Naive thymus-derived CD4-positive, alpha-beta T cell (primary cell): ENCODE measurements around the gene PDCD5. TPM values are rescaled to one million over a fixed set of nuclear protein-coding genes. Genes with fewer than 3 reads are reported as not detected.
A peak's percentile ranks its signal among the peaks of the same experiment; 100 is the strongest.

Source experiments
- ATAC-seq: fragments of 150-1000 bp; cut with Tn5 transposase; 2 replicates; pipeline ENCODE4 v1.10.0; 2021; ENCODE audit warnings: mild to moderate bottlenecking, moderate library complexity
- CTCF ChIA-PET: fragments of 350-600 bp; sonication (Branson Sonifier 250); formaldehyde crosslinking; loops from one replicate; lab custom pipeline; 2021; ENCODE audit warnings: antibody characterized with exemption; lab: Charles Lee
- POLR2A ChIA-PET: fragments of 350-600 bp; sonication (Branson Sonifier 250); formaldehyde crosslinking; loops from one replicate; lab custom pipeline; 2021; ENCODE audit warnings: antibody characterized with exemption, inconsistent platforms; lab: Charles Lee
- DNase-seq, 9 donors: peaks; one replicate each; pipeline versions ENCODE4 v3.0.0 to v3.0.0-alpha.2; 2020 to 2022; ENCODE audit warnings: mixed read lengths in 1 of 9
- H3K27ac ChIP-seq: one replicate; pipeline ENCODE4 v1.7.0; 2013; ENCODE audit warnings: mild to moderate bottlenecking, low read depth, low read length, moderate library complexity
- H3K27me3 ChIP-seq, 2 donors: one replicate each; pipeline ENCODE4 v1.7.0; 2013; ENCODE audit warnings: low read length in 2 of 2, mild to moderate bottlenecking in 2 of 2, moderate library complexity in 2 of 2; ENCODE audit not compliant: control insufficient read depth in 2 of 2, insufficient read depth in 2 of 2
- H3K36me3 ChIP-seq, 3 experiments: 1 replicate in 2 of 3; 2 replicates in 1 of 3; pipeline ENCODE4 v1.7.0; 2013; ENCODE audit warnings: low read length in 3 of 3, mild to moderate bottlenecking in 3 of 3, moderate library complexity in 1 of 3; ENCODE audit not compliant: insufficient read depth in 3 of 3, control insufficient read depth in 2 of 3
- H3K4me1 ChIP-seq, 2 donors: one replicate each; pipeline ENCODE4 v1.7.0; 2013; ENCODE audit warnings: low read length in 2 of 2, mild to moderate bottlenecking in 2 of 2, moderate library complexity in 1 of 2; ENCODE audit not compliant: control insufficient read depth in 2 of 2, insufficient read depth in 2 of 2
- H3K4me3 ChIP-seq: 2 replicates; pipeline ENCODE4 v1.7.0; 2013; ENCODE audit warnings: mild to moderate bottlenecking, low read length
- H3K9me3 ChIP-seq, 3 experiments: 1 replicate in 2 of 3; 2 replicates in 1 of 3; pipeline ENCODE4 v1.7.0; 2013; ENCODE audit warnings: low read length in 3 of 3; ENCODE audit not compliant: control insufficient read depth in 2 of 3
- H3K27ac Mint-ChIP-seq, 9 donors: one replicate each; pipeline ENCODE4 v1.8.0; 2020 to 2022; ENCODE audit warnings: mixed read lengths in 9 of 9, mild to moderate bottlenecking in 8 of 9, moderate library complexity in 5 of 9, inconsistent platforms in 2 of 9
- H3K27me3 Mint-ChIP-seq, 5 donors: one replicate each; pipeline ENCODE4 v1.8.0; 2021 to 2022; ENCODE audit warnings: mixed read lengths in 5 of 5, mild to moderate bottlenecking in 1 of 5
- H3K36me3 Mint-ChIP-seq, 5 donors: one replicate each; pipeline ENCODE4 v1.8.0; 2020 to 2022; ENCODE audit warnings: mixed read lengths in 5 of 5, mild to moderate bottlenecking in 3 of 5, inconsistent platforms in 1 of 5
- H3K4me1 Mint-ChIP-seq, 7 donors: one replicate each; pipeline ENCODE4 v1.8.0; 2020 to 2022; ENCODE audit warnings: mixed read lengths in 7 of 7, mild to moderate bottlenecking in 3 of 7, inconsistent platforms in 1 of 7
- H3K4me3 Mint-ChIP-seq, 10 donors: one replicate each; pipeline ENCODE4 v1.8.0; 2020 to 2022; ENCODE audit warnings: mild to moderate bottlenecking in 10 of 10, mixed read lengths in 10 of 10, moderate library complexity in 6 of 10, inconsistent platforms in 2 of 10
- H3K9me3 Mint-ChIP-seq, 11 donors: one replicate each; pipeline ENCODE4 v1.8.0; 2020 to 2022; ENCODE audit warnings: mixed read lengths in 11 of 11, mild to moderate bottlenecking in 4 of 11, inconsistent platforms in 1 of 11, moderate library complexity in 1 of 11
- intact Hi-C, 2 donors: fragments of 100-400 bp; cut with micrococcal nuclease; formaldehyde crosslinking; loops; one replicate each; pipeline ENCODE4 v1.15.1; 2023
- polyA plus RNA-seq, 2 donors: library from polyadenylated mRNA; unstranded; fragments of 300-500 nt; fragmentation: Illumina TruSeq; gene quantifications; one replicate each; pipeline ENCODE4 v1.2.3, GENCODE V29; 2021
- total RNA-seq, 6 experiments: library from RNA in 5 of 6; stranded (reverse) in 5 of 6; gene quantifications; 1 replicate in 5 of 6; 2 replicates in 1 of 6; pipeline ENCODE4 v1.2.3 and lab custom pipeline; 2021 to 2026

Gene PDCD5
- total and polyA plus RNA-seq, 7 experiments from 2014 or later: 19.5 to 101 (median 53.8) TPM

- ATAC-seq: no peak
- CTCF ChIA-PET: no interaction called here
- intact Hi-C loops: no loop called here
- H3K4me3 ChIP-seq: no peak overlapping the region
- Mint-ChIP-seq H3K27me3 (no peaks in the 10 kb centered on the region), H3K4me3 (no peak overlapping the region), H3K36me3 (peaks cover 5 to 62% (median 41%) of the 10 kb centered on the region in 5 donors), H3K27ac (no peak overlapping the region), H3K9me3 (peaks cover 0 to 3% (median 0%) of the 10 kb centered on the region in 11 donors), H3K4me1 (peaks cover 5 to 8% (median 7%) of the 10 kb centered on the region in 7 donors)
- no peaks in the 10 kb centered on the region for H3K9me3 ChIP-seq
- H3K27me3 ChIP-seq: no peaks in the 10 kb centered on the region
- H3K27ac ChIP-seq: no peak overlapping the region
- DNase-seq: no peak
- POLR2A ChIA-PET: no interaction called here
- no peaks in the 10 kb centered on the region for H3K4me1 ChIP-seq
- peaks cover 0 to 47% (median 0%) of the 10 kb centered on the region in 3 experiments for H3K36me3 ChIP-seq
These were observed 14.5 kb downstream of the PDCD5 start for GRCh38 chr19:32595491-32595890.

- CTCF ChIA-PET: interaction anchor here (0.6 kb wide), 1 partner anchor 80 kb away, joined by 4 read pairs; no protein-coding TSS in a partner anchor
- intact Hi-C loops: loop anchor here in 1 of 2 donors (2.0 kb wide), 1 partner anchor 45 kb away; no protein-coding TSS in a partner anchor
- no peak overlapping the region for H3K27ac Mint-ChIP-seq
These were observed 17.0 kb downstream of the PDCD5 start for GRCh38 chr19:32598022-32598421.

GRCh38 chr19:32599258-32599657, 18.3 kb downstream of the PDCD5 start:
- Mint-ChIP-seq H3K27ac (peak overlapping the region in 2 of 9 donors; percentile 3 to 66), H3K36me3 (peaks cover 9 to 51% (median 28%) of the 10 kb centered on the region in 5 donors), H3K9me3 (no peaks in the 10 kb centered on the region), H3K4me3 (no peak overlapping the region), H3K27me3 (no peaks in the 10 kb centered on the region), H3K4me1 (peaks cover 5 to 8% (median 7%) of the 10 kb centered on the region in 7 donors)
- intact Hi-C loops: loop anchor here (1.0 to 2.0 kb wide), 5 partner anchors 18 to 520 kb away; partner anchors contain the start of genes ANKRD27 (in 2 of the 2), RGS9BP (in 2 of the 2) and PDCD5 (in 1 of the 2)
- no peak overlapping the region for H3K4me3 ChIP-seq
- DNase-seq (no peak), ATAC-seq (no peak)
- no peaks in the 10 kb centered on the region for H3K27me3 ChIP-seq
- POLR2A ChIA-PET: no interaction called here
- H3K36me3 ChIP-seq: peaks cover 0 to 68% (median 0%) of the 10 kb centered on the region in 3 experiments
- H3K4me1 ChIP-seq: no peaks in the 10 kb centered on the region
- CTCF ChIA-PET: interaction anchor here (0.6 kb wide), 2 partner anchors 19 to 206 kb away, joined by 3 read pairs; partner anchors contain the start of gene PDCD5
- H3K9me3 ChIP-seq: no peaks in the 10 kb centered on the region
- H3K27ac ChIP-seq: no peak overlapping the region

More at GRCh38 chr19:32598022-32598421, 17.0 kb downstream of the PDCD5 start:
- no peaks in the 10 kb centered on the region for H3K4me1 ChIP-seq
- Mint-ChIP-seq H3K9me3 (no peaks in the 10 kb centered on the region), H3K27me3 (no peaks in the 10 kb centered on the region), H3K4me3 (no peak overlapping the region), H3K36me3 (peaks cover 9 to 54% (median 36%) of the 10 kb centered on the region in 5 donors), H3K4me1 (peaks cover 5 to 8% (median 7%) of the 10 kb centered on the region in 7 donors)
- H3K27me3 ChIP-seq: no peaks in the 10 kb centered on the region
- POLR2A ChIA-PET: interaction anchor here (0.8 kb wide), 1 partner anchor 138 kb away, joined by 3 read pairs; no protein-coding TSS in a partner anchor
- H3K9me3 ChIP-seq: no peaks in the 10 kb centered on the region
- peaks cover 0 to 57% (median 0%) of the 10 kb centered on the region in 3 experiments for H3K36me3 ChIP-seq
- no peak overlapping the region for H3K27ac ChIP-seq
- DNase-seq: no peak
- no peak overlapping the region for H3K4me3 ChIP-seq
- no peak for ATAC-seq

- Histone ChIP-seq H3K27me3 (no peaks in the 10 kb centered on the region), H3K9me3 (no peaks in the 10 kb centered on the region), H3K36me3 (peaks cover 0 to 68% (median 0%) of the 10 kb centered on the region in 3 experiments), H3K27ac (no peak overlapping the region), H3K4me1 (no peaks in the 10 kb centered on the region), H3K4me3 (no peak overlapping the region)
- intact Hi-C loops: loop anchor here (1.0 to 2.0 kb wide), 5 partner anchors 18 to 520 kb away; partner anchors contain the start of genes ANKRD27 (in 2 of the 2), RGS9BP (in 2 of the 2) and PDCD5 (in 1 of the 2)
- Mint-ChIP-seq H3K27me3 (no peaks in the 10 kb centered on the region), H3K4me3 (no peak overlapping the region), H3K27ac (peak overlapping the region in 2 of 9 donors; percentile 3 to 66), H3K9me3 (no peaks in the 10 kb centered on the region), H3K4me1 (peaks cover 5 to 8% (median 7%) of the 10 kb centered on the region in 7 donors), H3K36me3 (peaks cover 9 to 53% (median 26%) of the 10 kb centered on the region in 5 donors)
- DNase-seq: peak in 7 of 9 donors; percentile 22 to 63 (median 58)
- ChIA-PET POLR2A (interaction anchor here (0.5 kb wide), 1 partner anchor 74 kb away, joined by 3 read pairs; no protein-coding TSS in a partner anchor), CTCF (interaction anchor here (0.6 to 0.9 kb wide), 5 partner anchors 91 to 1501 kb away, joined by 3 to 4 read pairs (median 3); no protein-coding TSS in a partner anchor)
- ATAC-seq: peak; percentile 72
These were observed 18.8 kb downstream of the PDCD5 start for GRCh38 chr19:32599736-32600157.

- H3K4me1 Mint-ChIP-seq: peaks cover 5 to 8% (median 7%) of the 10 kb centered on the region in 7 donors
- POLR2A ChIA-PET: no interaction called here
- peaks cover 0 to 64% (median 5%) of the 10 kb centered on the region in 3 experiments for H3K36me3 ChIP-seq
These were observed 23.0 kb downstream of the PDCD5 start for GRCh38 chr19:32603961-32604360.

GRCh38 chr19:32605544-32605943, 24.6 kb downstream of the PDCD5 start:
- ChIA-PET POLR2A (no interaction called here), CTCF (no interaction called here)
- H3K4me1 Mint-ChIP-seq: no peaks in the 10 kb centered on the region

More at GRCh38 chr19:32603961-32604360, 23.0 kb downstream of the PDCD5 start:
- Histone ChIP-seq H3K27me3 (no peaks in the 10 kb centered on the region), H3K9me3 (no peaks in the 10 kb centered on the region), H3K4me1 (no peaks in the 10 kb centered on the region), H3K4me3 (no peak overlapping the region), H3K27ac (no peak overlapping the region)
- no peak overlapping the region for H3K4me3 Mint-ChIP-seq
- intact Hi-C loops: no loop called here
- H3K27me3 Mint-ChIP-seq: no peaks in the 10 kb centered on the region
- CTCF ChIA-PET: no interaction called here
- DNase-seq (no peak), ATAC-seq (no peak)
- H3K36me3 Mint-ChIP-seq: peaks cover 9 to 34% (median 18%) of the 10 kb centered on the region in 5 donors
- no peak overlapping the region for H3K27ac Mint-ChIP-seq
- no peaks in the 10 kb centered on the region for H3K9me3 Mint-ChIP-seq

More at GRCh38 chr19:32605544-32605943, 24.6 kb downstream of the PDCD5 start:
- DNase-seq: no peak
- no peak overlapping the region for H3K4me3 ChIP-seq
- Mint-ChIP-seq H3K4me3 (no peak overlapping the region), H3K27me3 (no peaks in the 10 kb centered on the region), H3K9me3 (no peaks in the 10 kb centered on the region), H3K36me3 (peaks cover 7 to 34% (median 17%) of the 10 kb centered on the region in 5 donors), H3K27ac (peak overlapping the region in 1 of 9 donors; percentile 14)
- ATAC-seq: no peak
- H3K36me3 ChIP-seq: peaks cover 0 to 64% (median 5%) of the 10 kb centered on the region in 3 experiments
- no peak overlapping the region for H3K27ac ChIP-seq
- no peaks in the 10 kb centered on the region for H3K4me1 ChIP-seq
- intact Hi-C loops: no loop called here
- no peaks in the 10 kb centered on the region for H3K9me3 ChIP-seq
- H3K27me3 ChIP-seq: no peaks in the 10 kb centered on the region
